Suppressor macrophage (primary cell): Measurements from ENCODE around the gene CHMP6.
A peak's percentile ranks its signal among the peaks of the same experiment; 100 is the strongest.

Experiments
- DNase-seq, 4 experiments: peaks; one replicate each; pipeline ENCODE4 v3.0.0-alpha.2; 2020 to 2022

The CHMP6 gene

GRCh38 chr17:81031566-81032550 lies 40.2 kb downstream of the CHMP6 start:
- DNase-seq = no peak

DNA sequence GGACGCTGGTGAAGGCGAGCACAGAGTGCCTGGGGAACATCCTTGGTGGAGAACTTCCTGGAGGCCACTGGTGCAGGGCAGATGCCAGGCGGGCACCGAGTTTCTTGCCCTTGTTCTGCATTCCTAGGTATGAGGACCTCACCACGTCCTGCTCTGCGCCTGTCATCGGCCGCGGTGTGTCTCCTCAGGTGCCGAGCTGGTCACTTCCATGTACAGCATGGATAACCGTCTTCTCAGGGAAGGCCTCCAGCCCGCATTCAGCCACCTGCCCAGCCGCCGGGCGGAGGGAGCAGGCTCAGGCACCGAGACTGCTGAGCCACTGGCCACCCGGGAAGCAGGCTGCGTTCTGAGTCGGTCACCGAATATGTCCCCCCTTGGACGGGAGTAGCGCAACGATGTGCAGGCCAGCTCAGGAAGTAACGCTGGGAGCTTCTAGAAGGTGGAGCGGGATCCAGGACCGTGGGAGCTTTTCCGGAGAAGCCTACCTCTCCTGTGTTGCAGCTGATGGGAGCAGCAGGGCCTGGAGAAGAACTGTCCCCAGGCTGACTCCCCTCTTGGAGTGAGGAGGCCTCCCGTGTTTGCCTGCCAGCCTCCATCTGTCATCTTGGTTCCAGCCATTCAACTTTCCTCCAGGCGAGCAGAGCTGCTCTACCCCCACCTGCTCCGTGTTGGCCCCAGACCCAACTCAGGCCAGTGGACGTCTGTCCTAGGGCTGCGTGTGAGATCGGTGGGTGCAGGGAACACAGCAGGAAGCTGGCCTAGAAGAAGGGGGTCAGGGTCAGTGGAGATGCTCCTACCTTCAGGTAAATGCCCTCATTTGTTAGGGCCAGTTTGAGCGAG lies 41.2 kb downstream of the CHMP6 start:
- DNase-seq = no peak

DNA sequence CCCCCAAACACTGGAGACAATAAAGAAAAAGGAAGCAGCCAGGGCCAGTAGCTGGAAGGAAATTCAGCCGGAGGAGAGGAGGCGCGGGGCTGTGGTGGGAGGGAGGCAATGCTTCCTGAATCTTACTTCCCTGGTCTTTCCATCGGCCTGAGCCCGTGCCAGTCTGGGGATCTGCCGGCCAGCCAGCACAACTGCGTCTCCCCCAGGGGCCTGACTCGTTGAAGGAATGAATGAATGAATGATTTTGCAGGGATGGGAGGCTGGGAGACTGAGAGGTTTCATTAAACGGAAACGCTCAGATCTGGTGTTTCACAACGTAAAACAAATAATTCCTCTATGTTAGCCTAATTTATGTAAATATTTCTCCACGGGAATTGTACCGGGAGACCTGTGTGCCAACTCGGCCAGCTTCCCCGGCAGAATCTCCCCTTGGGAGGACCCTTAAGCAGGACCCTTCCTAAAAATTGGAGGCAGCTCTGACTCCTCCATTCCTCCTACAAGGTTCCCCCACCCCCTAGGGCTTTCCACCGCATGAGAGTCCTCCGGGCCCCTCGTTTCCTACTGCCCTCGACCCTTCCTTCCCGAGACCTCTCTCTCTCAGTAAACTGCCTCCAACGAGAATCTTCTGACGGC lies 42.0 kb downstream of the CHMP6 start:
- peak; percentile 82 to 90 (median 87) for DNase-seq

GRCh38 chr17:81034168-81034777 lies 42.6 kb downstream of the CHMP6 start:
- DNase-seq = no peak

- peak; percentile 93 to 99 (median 98) for DNase-seq
These were observed 43.3 kb downstream of the CHMP6 start, which contains the start of gene BAIAP2 for GRCh38 chr17:81034779-81035520. Gene BAIAP2 (plus strand): TSS chr17:81035151. CDS start chr17:81035255, 104 bp downstream.

DNA sequence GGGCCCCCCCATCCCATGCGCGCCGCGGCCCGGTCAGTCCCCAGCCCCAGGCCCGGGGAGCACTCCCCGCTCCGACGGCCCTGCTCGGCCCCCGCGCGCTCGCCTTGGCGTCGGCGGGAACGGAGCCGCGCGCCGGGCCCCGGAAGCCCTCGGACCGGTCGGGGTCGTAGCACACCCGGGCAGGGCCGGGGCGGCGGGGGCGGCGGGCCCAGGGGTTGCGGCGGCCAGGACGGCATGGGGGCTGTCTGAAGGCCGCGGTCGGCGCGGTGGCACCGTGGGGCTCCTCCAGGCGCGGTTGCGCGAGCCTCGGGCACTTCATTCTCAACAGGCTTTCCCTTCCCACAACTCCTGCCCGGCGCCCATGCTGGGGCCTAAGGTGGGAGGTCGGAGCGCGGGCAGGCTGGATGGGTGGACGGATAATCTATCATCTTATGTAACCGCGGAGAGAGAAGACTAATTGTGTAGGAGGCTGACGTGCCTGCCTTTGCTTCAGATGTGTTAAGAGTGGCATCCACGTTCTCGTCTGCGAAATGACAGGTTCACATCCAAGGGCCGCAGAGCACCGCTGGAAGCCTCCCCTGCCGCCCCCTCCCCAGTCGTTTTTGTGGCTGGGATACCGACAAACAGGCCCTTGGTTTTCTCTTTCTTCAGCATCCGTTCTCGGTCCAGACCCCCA lies 44.0 kb downstream of the CHMP6 start:
- peak in 3 of 4 experiments; percentile 19 to 59 (median 48) for DNase-seq

DNA sequence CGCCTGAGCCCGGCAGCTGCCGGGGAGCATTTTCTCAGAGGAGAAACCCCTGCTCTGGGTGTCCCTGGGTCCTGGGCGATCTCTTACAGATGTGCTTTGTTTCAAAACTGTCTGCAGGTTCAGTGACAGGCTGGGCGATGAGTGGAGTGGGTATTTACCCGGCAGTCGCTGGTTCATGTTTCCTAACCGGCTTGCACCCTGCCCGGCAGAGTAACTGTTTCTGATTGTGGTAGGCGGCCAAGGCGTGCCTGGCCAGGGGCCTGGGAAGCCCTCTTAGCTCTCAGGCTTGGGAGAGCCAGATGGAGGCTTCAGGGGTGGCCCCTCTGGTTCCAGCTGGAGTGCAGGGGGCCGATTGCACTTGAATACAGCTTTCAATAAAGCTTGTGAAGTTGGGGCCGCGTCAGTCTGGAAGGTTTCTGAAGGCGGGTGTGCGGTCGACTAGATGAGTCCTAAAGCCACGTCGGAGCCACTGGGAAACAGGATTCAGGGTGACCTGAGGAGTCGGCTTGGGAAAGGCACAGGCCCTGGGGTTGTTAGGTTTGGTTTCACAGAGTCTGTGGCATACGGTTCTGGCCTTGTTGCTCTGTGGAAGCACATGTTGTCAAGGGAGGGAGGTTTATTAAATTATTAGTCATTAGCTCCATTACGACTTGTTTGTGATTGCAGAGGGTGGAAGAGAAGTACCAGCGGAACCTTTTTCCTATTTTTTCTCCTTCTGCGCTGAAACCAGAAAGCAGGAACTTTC lies 44.7 kb downstream of the CHMP6 start:
- DNase-seq = peak in 3 of 4 experiments; percentile 46 to 58 (median 50)

- DNase-seq = no peak
These were observed 45.6 kb downstream of the CHMP6 start for GRCh38 chr17:81037026-81037797.

DNA sequence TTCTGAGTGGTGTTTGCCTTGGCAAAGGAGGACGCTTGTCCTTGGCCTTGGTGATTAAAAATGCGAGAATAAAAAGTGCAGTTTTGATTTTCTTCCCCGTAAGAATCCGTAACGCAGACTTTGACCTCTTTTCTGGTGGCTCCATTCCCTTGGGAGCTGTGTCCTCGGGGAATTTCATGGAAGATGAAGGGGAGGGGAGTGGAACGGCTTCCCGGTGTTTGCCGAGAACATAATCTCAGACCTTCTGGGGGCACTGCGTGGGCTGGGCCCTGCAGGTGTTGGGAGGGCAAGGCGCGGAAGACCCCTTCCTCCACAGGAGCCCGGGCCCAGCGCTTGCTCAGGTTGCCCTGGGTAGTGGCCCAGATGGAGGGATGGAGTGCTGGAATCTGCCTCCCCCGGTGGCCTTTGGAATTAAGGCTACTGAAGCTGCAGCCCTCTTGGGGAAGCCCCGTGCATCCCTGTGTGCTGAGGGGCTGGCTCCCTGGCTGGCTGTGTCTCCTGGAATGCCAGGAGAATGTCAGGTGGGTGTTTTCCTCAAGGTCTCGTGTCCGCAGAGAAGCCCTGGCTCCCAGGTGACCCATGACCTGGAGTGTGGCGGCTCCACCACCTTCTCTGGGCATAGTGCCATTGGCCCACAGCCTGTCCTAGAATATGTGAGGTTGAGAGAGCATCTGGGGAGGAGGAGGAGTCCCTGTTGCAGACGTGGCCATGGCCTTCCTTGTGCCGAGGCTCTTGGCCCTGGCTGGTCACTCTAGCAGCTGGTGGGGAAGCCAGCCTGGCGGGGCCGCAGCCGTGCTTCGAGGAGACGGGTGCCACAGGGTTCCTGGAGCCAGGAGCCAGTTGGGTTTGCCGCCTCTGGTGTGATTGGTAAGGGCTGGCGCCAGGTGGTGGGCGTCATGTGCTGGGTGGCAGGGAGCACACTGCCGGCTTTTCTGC lies 46.4 kb downstream of the CHMP6 start:
- DNase-seq = no peak

DNA sequence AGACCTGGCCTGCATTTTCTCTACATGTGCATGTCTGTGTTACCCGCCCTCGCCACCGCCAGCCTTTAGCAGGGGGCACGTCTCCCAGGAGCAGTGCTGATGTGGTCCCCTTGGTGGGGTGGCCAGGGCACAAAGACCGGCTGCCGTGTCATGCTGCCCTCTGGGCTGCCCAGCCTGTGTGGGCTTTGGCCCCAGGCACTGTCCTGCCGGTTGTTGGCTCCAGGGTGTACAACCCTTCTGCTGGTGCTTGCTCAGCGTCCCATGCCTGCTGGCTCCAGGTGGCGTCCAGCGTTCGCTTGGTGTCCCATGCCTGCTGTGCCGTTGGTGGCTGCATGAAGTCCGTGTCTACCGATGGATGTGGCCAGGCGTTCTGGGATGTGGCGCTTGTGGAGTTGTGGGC lies 47.5 kb downstream of the CHMP6 start:
- no peak for DNase-seq

DNA sequence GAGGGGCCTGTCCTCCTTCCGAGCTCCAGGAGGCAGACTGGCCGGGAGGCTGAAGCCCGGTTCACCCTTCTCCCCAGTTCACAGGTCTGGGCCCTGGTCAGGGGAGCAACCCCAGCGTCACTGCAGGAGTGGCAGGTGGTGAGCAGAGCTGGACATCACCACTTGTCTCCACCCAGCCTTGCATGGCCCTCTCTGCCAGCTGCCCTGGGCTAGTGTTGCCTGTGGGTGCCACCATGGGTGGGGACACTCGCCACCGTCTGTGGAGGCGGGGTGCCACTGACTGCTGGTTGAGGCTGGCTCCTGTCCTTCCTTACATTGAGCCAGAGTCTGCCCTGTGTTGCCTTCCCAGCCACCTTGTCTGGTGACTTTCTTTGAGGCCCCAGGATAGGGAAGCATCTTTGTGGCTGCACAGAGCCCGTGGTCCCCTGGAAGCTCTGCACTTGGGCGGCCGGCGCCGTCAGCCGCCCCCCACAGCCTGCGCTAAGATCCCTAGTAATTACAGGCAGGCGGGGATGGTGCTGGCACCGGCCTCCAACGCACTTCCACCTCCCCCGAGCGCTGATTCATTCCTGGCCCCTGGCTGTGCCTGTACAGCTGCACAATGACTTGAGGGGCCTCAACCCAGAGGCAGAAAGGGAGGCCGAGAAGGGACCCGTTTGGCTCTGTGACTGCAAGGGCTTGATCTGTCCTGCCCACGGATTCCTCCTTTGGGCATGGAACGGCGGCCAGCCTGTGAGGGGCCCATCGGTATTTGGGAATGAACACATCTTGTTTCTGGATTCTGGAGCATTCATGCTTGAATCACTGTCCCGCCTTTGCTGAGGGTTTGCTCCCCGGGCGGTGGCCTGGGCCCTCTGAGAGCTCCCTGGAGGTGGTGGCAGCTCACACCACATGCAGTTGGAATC lies 48.5 kb downstream of the CHMP6 start:
- DNase-seq = peak in 3 of 4 experiments; percentile 49 to 63 (median 50)

GRCh38 chr17:81040791-81041337 lies 49.2 kb downstream of the CHMP6 start:
- DNase-seq = peak in 1 of 4 experiments; percentile 51

DNA sequence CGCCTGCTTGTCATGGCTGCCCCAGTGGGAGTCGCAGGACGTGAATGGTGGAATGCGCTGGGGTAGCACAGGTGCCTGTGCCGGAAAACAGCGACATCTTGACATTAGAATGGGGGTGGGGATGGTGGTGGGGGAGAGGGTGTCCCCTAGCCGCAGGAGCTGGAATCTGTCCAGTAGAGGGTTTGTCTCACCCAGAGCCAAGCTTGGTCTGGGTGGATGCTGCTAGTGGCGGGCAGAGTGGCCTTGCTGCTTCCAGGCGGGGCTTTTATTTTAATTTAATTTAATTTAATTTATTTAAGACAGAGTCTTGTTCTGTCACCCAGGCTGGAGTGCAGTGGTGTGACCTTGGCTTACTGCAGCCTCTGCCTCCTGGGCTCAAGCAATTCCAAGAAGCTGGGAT lies 51.0 kb downstream of the CHMP6 start:
- DNase-seq = no peak

DNA sequence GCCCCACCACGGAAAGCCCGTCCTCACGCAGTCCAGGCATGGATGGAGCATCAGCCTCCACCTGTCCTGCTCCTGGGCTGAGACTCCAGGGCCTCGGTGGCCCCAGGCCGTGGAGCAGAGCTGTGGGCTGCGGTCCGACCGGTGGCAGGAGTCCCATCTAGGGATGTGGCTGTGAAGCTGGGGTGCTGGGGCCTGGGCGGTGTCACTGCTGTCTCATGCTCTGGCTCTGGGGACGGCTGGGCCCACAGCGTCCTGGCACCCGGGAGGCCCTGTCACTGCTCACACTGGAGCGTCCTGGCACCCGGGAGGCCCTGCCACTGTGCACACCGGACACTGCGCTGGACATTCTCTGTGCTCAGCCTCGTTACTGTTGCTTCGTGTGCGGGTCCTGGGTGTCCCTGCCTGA lies 51.7 kb downstream of the CHMP6 start:
- no peak for DNase-seq

DNA sequence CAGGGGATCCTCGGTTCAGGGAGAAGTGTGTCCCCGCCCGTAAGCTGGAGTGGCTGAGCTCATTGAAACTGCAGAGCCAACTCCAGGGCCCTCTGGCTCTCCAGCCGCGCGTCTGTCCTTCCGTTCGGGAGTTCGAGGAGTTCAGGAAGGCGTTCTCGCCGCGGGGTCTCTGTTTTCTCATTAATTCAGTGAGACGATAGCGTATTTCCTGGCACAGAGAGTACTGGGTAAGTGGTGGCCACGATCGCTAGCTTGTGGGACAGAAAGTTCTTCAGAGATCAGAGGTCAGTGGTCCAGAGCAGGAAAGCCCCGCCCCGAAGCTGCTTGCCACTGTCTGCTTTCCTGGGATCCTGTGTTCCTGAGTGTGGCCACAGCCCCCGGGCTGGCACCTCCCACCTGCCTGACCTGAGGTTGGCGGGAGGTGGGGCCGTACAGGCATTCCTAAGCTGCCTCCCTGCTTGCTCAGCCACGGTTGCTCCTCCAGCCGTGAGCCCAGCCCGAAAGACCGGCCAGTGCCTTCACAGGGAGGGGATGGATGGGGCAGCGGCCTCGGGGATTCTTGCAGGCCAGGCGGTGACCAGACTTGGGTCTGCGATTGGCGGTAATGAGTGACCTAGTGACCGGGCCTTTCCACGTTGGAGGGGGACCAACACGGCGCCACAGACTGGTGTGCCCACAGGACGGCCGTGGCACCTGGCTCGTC lies 52.2 kb downstream of the CHMP6 start:
- DNase-seq = no peak

- DNase-seq = no peak
These were observed 52.8 kb downstream of the CHMP6 start for GRCh38 chr17:81044428-81044763.
